HepG2 (cell line): ENCODE results near the gene MALRD1. TPM values are rescaled to one million over a fixed set of nuclear protein-coding genes. Genes with fewer than 3 reads are reported as not detected.

Experiments
- ATAC-seq: fragments of 200-7000 bp; cut with Tn5 transposase; 3 replicates; pipeline ENCODE4 v1.9.1; 2020; ENCODE audit warnings: mild to moderate bottlenecking, moderate library complexity
- BruUV-seq: library from RNA; stranded (reverse); fragments of 400-500 nt; replicated peaks from 2 replicates; lab custom pipeline; 2021; lab: Mats Ljungman, UMichigan
- CTCF ChIA-PET: fragments of 300-600 bp; formaldehyde crosslinking; extraction: SDS; loops from one replicate; lab custom pipeline; 2021; ENCODE audit warnings: low total read pairs, inconsistent platforms, low intra/inter-chr PET ratio; lab: Yijun Ruan, JAX
- POLR2A ChIA-PET: fragments of 350-600 bp; sonication (Branson Sonifier 250); formaldehyde crosslinking; loops from one replicate; lab custom pipeline; 2020; ENCODE audit warnings: antibody characterized with exemption, inconsistent platforms; lab: Yijun Ruan, JAX
- DNase-seq: peaks from one replicate; pipeline ENCODE4 v3.0.0-alpha.2; 2015; ENCODE audit warnings: low spot score
- FAIRE-seq: peaks from 3 replicates; lab custom pipeline; 2011; peaks lifted over from hg19 to GRCh38; lab: Jason Lieb, UNC
- H2AFZ ChIP-seq: one replicate; pipeline ENCODE4 v1.6.1; 2011; ENCODE audit warnings: low read length, inconsistent platforms
- H3K27ac ChIP-seq: fragments of 300-600 bp; 3 replicates; pipeline ENCODE4 v1.8.0; 2011; ENCODE audit warnings: mixed run types, mild to moderate bottlenecking, mixed read lengths, low read length, inconsistent platforms; ENCODE audit not compliant: insufficient read depth; ENCODE audit errors: extremely low read length
- H3K27me3 ChIP-seq, 2 experiments: fragments of 200-600 bp in 1 of 2; 2 replicates in 1 of 2; 3 replicates in 1 of 2; pipeline versions ENCODE4 v1.6.0 to v1.8.0; 2011; ENCODE audit warnings: low read length in 2 of 2, mild to moderate bottlenecking in 2 of 2, moderate library complexity in 2 of 2, inconsistent platforms in 1 of 2; ENCODE audit not compliant: insufficient read depth in 2 of 2, control insufficient read depth in 1 of 2
- H3K36me3 ChIP-seq, 2 experiments: fragments of 200-600 bp in 1 of 2; replicated peaks in 1 of 2; 2 replicates in 1 of 2; 3 replicates in 1 of 2; pipeline versions ENCODE4 v1.5.1 to v1.8.0; 2011; ENCODE audit warnings: low read length in 2 of 2, inconsistent platforms in 1 of 2; ENCODE audit not compliant: insufficient read depth in 2 of 2, control insufficient read depth in 1 of 2
- H3K4me1 ChIP-seq: 2 replicates; pipeline ENCODE4 v1.5.1; 2012; ENCODE audit warnings: low read length, inconsistent platforms; ENCODE audit not compliant: insufficient read depth
- H3K4me2 ChIP-seq: 2 replicates; pipeline ENCODE4 v1.6.0; 2011; ENCODE audit warnings: low read depth, low read length, inconsistent platforms
- H3K4me3 ChIP-seq, 3 experiments: fragments of 200-600 bp in 1 of 3; sonication (generic), shearing (Covaris generic) in 1 of 3; replicated peaks in 1 of 3; 2 replicates each; pipeline ENCODE4 v1.5.1; 2011 to 2016; ENCODE audit warnings: low read length in 3 of 3, inconsistent platforms in 2 of 3, low read depth in 2 of 3, mild to moderate bottlenecking in 2 of 3, control low read depth in 1 of 3, mixed read lengths in 1 of 3; ENCODE audit not compliant: insufficient read depth in 1 of 3
- H3K79me2 ChIP-seq: one replicate; pipeline ENCODE4 v1.6.1; 2011; ENCODE audit warnings: low read length, inconsistent platforms; ENCODE audit not compliant: insufficient read depth
- H3K9ac ChIP-seq: 2 replicates; pipeline ENCODE4 v1.6.0; 2011; ENCODE audit warnings: mild to moderate bottlenecking, low read depth, low read length, inconsistent platforms; ENCODE audit not compliant: insufficient read depth
- H3K9me3 ChIP-seq: 2 replicates; pipeline ENCODE4 v1.5.1; 2012; ENCODE audit warnings: mild to moderate bottlenecking, low read length
- H4K20me1 ChIP-seq: 2 replicates; pipeline ENCODE4 v1.6.0; 2011; ENCODE audit warnings: inconsistent platforms, mild to moderate bottlenecking, low read length, moderate library complexity; ENCODE audit not compliant: insufficient read depth
- HDAC2 ChIP-seq: sonication (generic); formaldehyde crosslinking; IDR thresholded peaks from 2 replicates; pipeline ENCODE4 v1.4.0; 2020; ENCODE audit warnings: missing genetic modification reagents
- LCORL ChIP-seq, 2 experiments: fragments of 450-650 bp in 1 of 2; sonication (generic) in 1 of 2; formaldehyde crosslinking in 1 of 2; IDR thresholded peaks; 2 replicates each; pipeline versions ENCODE4 v1.5.0 to v1.6.1; 2017 to 2020; ENCODE audit warnings: antibody characterized with exemption in 1 of 2, missing genetic modification reagents in 1 of 2
- MIER2 ChIP-seq: IDR thresholded peaks from 2 replicates; pipeline ENCODE4 v1.6.1; 2016; ENCODE audit warnings: missing biosample characterization, missing genetic modification reagents
- SMARCE1 ChIP-seq: fragments of 450-650 bp; IDR thresholded peaks from 2 replicates; pipeline ENCODE4 v1.6.1; 2017; ENCODE audit warnings: borderline replicate concordance
- SMYD3 ChIP-seq: sonication (generic); formaldehyde crosslinking; IDR thresholded peaks from 2 replicates; pipeline ENCODE4 v1.8.1; 2023; ENCODE audit warnings: mild to moderate bottlenecking, missing genetic modification reagents
- TAF1 ChIP-seq: sonication (generic); formaldehyde crosslinking; IDR thresholded peaks from 2 replicates; pipeline ENCODE4 v1.4.0; 2020; ENCODE audit warnings: missing genetic modification reagents
- USF2 ChIP-seq, 2 experiments: sonication (generic) in 1 of 2; formaldehyde crosslinking in 1 of 2; IDR thresholded peaks; 2 replicates each; pipeline versions ENCODE4 v1.5.1 to v1.6.1; 2011 to 2020; ENCODE audit warnings: borderline replicate concordance in 1 of 2, low read depth in 1 of 2, low read length in 1 of 2, mild to moderate bottlenecking in 1 of 2, missing genetic modification reagents in 1 of 2, moderate library complexity in 1 of 2
- ZNF629 ChIP-seq: sonication (generic); formaldehyde crosslinking; conservative IDR thresholded peaks from 2 replicates; pipeline ENCODE4 v1.5.0; 2020; ENCODE audit warnings: missing genetic modification reagents
- ZSCAN9 ChIP-seq: IDR thresholded peaks from 2 replicates; pipeline ENCODE4 v1.6.1; 2016; ENCODE audit warnings: borderline replicate concordance
- WGBS: methylation state at CpG from one replicate; pipeline ENCODE4 v1.1.6; 2017; ENCODE audit warnings: low lambda C conversion rate; 5-methylcytosine and 5-hydroxymethylcytosine counted together
- in situ Hi-C: cut with HindIII; loops from 2 replicates; pipeline ENCODE4 v1.10.0; 2017; ENCODE audit warnings: low pct_unique_long_range_greater_than_20kb; ENCODE audit not compliant: extremely low pct_ligation_motif_present
- intact Hi-C: fragments of 100-400 bp; cut with micrococcal nuclease; formaldehyde crosslinking; loops from one replicate; pipeline ENCODE4 v1.10.0; 2022; ENCODE audit not compliant: unreplicated experiment
- polyA plus RNA-seq, 8 experiments: library from polyadenylated mRNA; depleted of rRNA in 3 of 8; stranded (reverse) in 7 of 8; unstranded in 1 of 8; fragments of >200 nt; fragmentation: Illumina TruSeq in 4 of 8; extraction: Trizol in 4 of 8; gene quantifications; 2 replicates each; pipeline versions ENCODE4 v1.2.1 to v1.2.3, GENCODE V29; 2011 to 2016; ENCODE audit warnings: low read depth in 4 of 8, missing spikeins in 1 of 8, mixed read lengths in 1 of 8; ENCODE audit not compliant: insufficient read depth in 1 of 8
- total RNA-seq, 5 experiments: library from RNA; depleted of rRNA; stranded (reverse); fragments of >200 nt; fragmentation: Illumina TruSeq; extraction: Trizol; gene quantifications; 2 replicates each; pipeline ENCODE4 v1.2.3, GENCODE V29; 2016; ENCODE audit warnings: low read depth in 1 of 5
- TF ChIP-seq, protein P1 (sequence below): sonication (generic); formaldehyde crosslinking; IDR thresholded peaks from 2 replicates; pipeline ENCODE4 v1.4.0; 2020; ENCODE audit warnings: mild to moderate bottlenecking, missing genetic modification reagents
- TF ChIP-seq, protein P2 (sequence below): sonication (generic); formaldehyde crosslinking; IDR thresholded peaks from 2 replicates; pipeline ENCODE4 v1.5.0; 2020; ENCODE audit warnings: mild to moderate bottlenecking, low read depth, missing genetic modification reagents, borderline replicate concordance

Gene MALRD1
- total and polyA plus RNA-seq, 2 of the 13 experiments (the other 11 are each of a cell fraction or from before 2014, with no cell fraction given) = 5.7 to 15.4 TPM

DNA sequence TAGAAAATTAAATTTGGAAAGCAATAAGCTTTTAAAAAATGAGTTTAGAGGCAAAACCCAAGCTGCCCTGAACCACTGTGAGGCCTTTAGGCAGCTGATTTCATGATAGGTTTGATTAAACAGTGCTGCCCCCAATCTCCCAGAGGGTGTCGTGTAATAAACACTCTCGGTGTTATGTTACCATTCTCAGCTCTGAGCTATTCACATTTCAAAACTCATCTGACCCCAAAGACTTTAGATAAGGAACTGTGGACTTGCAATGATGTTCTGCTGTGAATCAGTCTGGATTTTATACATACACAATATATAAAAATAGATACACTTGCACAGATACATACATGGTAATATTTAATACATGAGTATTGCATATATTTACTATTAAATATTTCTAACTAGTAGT, 120.4 kb downstream of the MALRD1 start:
- WGBS = 34% methylated on average over 2 of the region's 2 CpGs
- H3K27me3 ChIP-seq = no peaks in the 10 kb centered on the region
- CTCF ChIA-PET = no interaction called here
- BruUV-seq = no TSS peak
- TF ChIP-seq ZSCAN9 (CRISPR knock-in tag) (no peak), SMARCE1 (no peak)
- H2AFZ ChIP-seq = no peak overlapping the region
- no peak overlapping the region for H3K9ac ChIP-seq
- H3K4me1 ChIP-seq = no peaks in the 10 kb centered on the region
- H3K27ac ChIP-seq = no peak overlapping the region
- POLR2A ChIA-PET = no interaction called here
- H3K36me3 ChIP-seq = no peaks in the 10 kb centered on the region
- ATAC-seq (no peak), FAIRE-seq (no peak), DNase-seq (no peak)
- no peak overlapping the region for H3K4me2 ChIP-seq
- H3K9me3 ChIP-seq = no peaks in the 10 kb centered on the region
- in situ Hi-C loops = no loop called here
- H3K79me2 ChIP-seq = no peaks in the 10 kb centered on the region
- no peaks in the 10 kb centered on the region for H4K20me1 ChIP-seq
- no peak overlapping the region for H3K4me3 ChIP-seq
- intact Hi-C loops = no loop called here

DNA sequence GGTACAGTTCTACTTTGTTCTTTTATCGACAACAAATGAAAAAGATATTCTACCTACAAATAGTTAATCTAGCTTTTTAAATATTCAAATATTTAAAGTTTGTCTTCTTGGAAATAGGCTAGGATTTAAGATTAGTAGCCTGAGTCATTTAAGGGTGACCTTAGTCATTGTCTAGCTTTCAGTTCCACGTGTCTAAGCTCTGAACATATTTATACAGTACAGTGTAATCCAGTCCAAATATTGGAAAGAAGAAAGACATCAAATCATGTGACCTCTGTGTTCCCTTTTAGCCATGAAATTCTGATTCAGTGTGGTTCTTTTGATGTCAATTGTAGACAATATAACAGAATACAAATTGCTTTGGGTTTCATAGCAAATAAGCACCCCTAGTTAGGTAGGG, 121.1 kb downstream of the MALRD1 start:
- in situ Hi-C loops = no loop called here

More for the DNA sequence above, 121.1 kb downstream of the MALRD1 start:
- FAIRE-seq = no peak
- H2AFZ ChIP-seq = no peak overlapping the region
- H3K4me1 ChIP-seq = no peaks in the 10 kb centered on the region
- H3K79me2 ChIP-seq = no peaks in the 10 kb centered on the region
- TF ChIP-seq, protein P1, sequence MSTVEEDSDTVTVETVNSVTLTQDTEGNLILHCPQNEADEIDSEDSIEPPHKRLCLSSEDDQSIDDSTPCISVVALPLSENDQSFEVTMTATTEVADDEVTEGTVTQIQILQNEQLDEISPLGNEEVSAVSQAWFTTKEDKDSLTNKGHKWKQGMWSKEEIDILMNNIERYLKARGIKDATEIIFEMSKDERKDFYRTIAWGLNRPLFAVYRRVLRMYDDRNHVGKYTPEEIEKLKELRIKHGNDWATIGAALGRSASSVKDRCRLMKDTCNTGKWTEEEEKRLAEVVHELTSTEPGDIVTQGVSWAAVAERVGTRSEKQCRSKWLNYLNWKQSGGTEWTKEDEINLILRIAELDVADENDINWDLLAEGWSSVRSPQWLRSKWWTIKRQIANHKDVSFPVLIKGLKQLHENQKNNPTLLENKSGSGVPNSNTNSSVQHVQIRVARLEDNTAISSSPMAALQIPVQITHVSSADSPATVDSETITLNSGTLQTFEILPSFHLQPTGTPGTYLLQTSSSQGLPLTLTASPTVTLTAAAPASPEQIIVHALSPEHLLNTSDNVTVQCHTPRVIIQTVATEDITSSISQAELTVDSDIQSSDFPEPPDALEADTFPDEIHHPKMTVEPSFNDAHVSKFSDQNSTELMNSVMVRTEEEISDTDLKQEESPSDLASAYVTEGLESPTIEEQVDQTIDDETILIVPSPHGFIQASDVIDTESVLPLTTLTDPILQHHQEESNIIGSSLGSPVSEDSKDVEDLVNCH = no peak
- TF ChIP-seq MIER2 (CRISPR knock-in tag) (no peak), LCORL (IDR thresholded peaks at IDR 0.05) (no peak), LCORL (CRISPR knock-in tag; IDR thresholded peaks at IDR 0.05) (no peak), SMYD3 (CRISPR knock-in tag) (no peak), ZNF629 (CRISPR knock-in tag) (no peak), USF2 (IDR thresholded peaks at IDR 0.05; ENCODE audit: low read depth, low read length) (no peak), USF2 (CRISPR knock-in tag; IDR thresholded peaks at IDR 0.05; ENCODE audit: borderline replicate concordance) (no peak), HDAC2 (no peak), TAF1 (CRISPR knock-in tag) (no peak)
- TF ChIP-seq, protein P2, sequence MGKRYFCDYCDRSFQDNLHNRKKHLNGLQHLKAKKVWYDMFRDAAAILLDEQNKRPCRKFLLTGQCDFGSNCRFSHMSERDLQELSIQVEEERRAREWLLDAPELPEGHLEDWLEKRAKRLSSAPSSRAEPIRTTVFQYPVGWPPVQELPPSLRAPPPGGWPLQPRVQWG (CRISPR knock-in tag) = no peak
- H4K20me1 ChIP-seq = no peaks in the 10 kb centered on the region
- no peaks in the 10 kb centered on the region for H3K36me3 ChIP-seq
- ChIA-PET CTCF (no interaction called here), POLR2A (no interaction called here)
- intact Hi-C loops = no loop called here
- 0% methylated on average over 2 of the region's 2 CpGs for WGBS
- no peak overlapping the region for H3K9ac ChIP-seq
- no peaks in the 10 kb centered on the region for H3K27me3 ChIP-seq
- no peaks in the 10 kb centered on the region for H3K9me3 ChIP-seq
- DNase-seq = peak; percentile 3
- no peak for ATAC-seq
- no TSS peak for BruUV-seq
- H3K4me3 ChIP-seq = no peak overlapping the region
- no peak overlapping the region for H3K4me2 ChIP-seq
- H3K27ac ChIP-seq = no peak overlapping the region
